Mesenchymal stem cell (in vitro differentiated cells and primary cell): Measurements from ENCODE around the gene PLEKHH1.

Experiments
- DNase-seq: peaks from one replicate; pipeline ENCODE4 v3.0.0-alpha.2; 2013
- H2AFZ ChIP-seq: one replicate; pipeline ENCODE4 v1.6.1; 2013; ENCODE audit warnings: low read depth, mild to moderate bottlenecking, control low read depth, inconsistent platforms, low read length, moderate library complexity
- H2AK5ac ChIP-seq: 2 replicates; pipeline ENCODE4 v1.6.1; 2013; ENCODE audit warnings: low read length, moderate library complexity, mild to moderate bottlenecking, inconsistent platforms; ENCODE audit not compliant: severe bottlenecking
- H2BK120ac ChIP-seq: one replicate; pipeline ENCODE4 v1.6.1; 2013; ENCODE audit warnings: low read depth, mild to moderate bottlenecking, inconsistent platforms, low read length, moderate library complexity
- H2BK12ac ChIP-seq, 2 experiments: one replicate each; pipeline ENCODE4 v1.6.1; 2013; ENCODE audit warnings: inconsistent platforms in 2 of 2, low read length in 2 of 2, mild to moderate bottlenecking in 2 of 2, moderate library complexity in 2 of 2, control low read depth in 1 of 2
- H2BK15ac ChIP-seq: one replicate; pipeline ENCODE4 v1.6.1; 2013; ENCODE audit warnings: mild to moderate bottlenecking, low read depth, inconsistent platforms; ENCODE audit not compliant: poor library complexity, severe bottlenecking
- H2BK5ac ChIP-seq: 2 replicates; pipeline ENCODE4 v1.6.1; 2013; ENCODE audit warnings: low read depth, mild to moderate bottlenecking, low read length, control low read depth, inconsistent platforms; ENCODE audit not compliant: poor library complexity, severe bottlenecking
- H3K14ac ChIP-seq, 2 experiments: one replicate each; pipeline ENCODE4 v1.6.1; 2013; ENCODE audit warnings: inconsistent platforms in 2 of 2, low read length in 2 of 2, control low read depth in 1 of 2, mild to moderate bottlenecking in 1 of 2, moderate library complexity in 1 of 2
- H3K18ac ChIP-seq, 2 experiments: one replicate each; pipeline ENCODE4 v1.6.1; 2013; ENCODE audit warnings: inconsistent platforms in 2 of 2, low read length in 2 of 2, control low read depth in 1 of 2, low read depth in 1 of 2, mild to moderate bottlenecking in 1 of 2
- H3K23ac ChIP-seq, 2 experiments: one replicate each; pipeline ENCODE4 v1.6.1; 2013; ENCODE audit warnings: inconsistent platforms in 2 of 2, low read length in 2 of 2, mild to moderate bottlenecking in 2 of 2, moderate library complexity in 2 of 2, control low read depth in 1 of 2
- H3K27ac ChIP-seq: 2 replicates; pipeline ENCODE4 v1.5.1; 2013; ENCODE audit warnings: mild to moderate bottlenecking, moderate library complexity, low read length, control low read depth, inconsistent platforms; ENCODE audit not compliant: poor library complexity, severe bottlenecking
- H3K27me3 ChIP-seq, 2 experiments: 2 replicates each; pipeline versions ENCODE4 v1.6.1 to v1.7.0; 2013; ENCODE audit warnings: low read length in 2 of 2, mild to moderate bottlenecking in 2 of 2, moderate library complexity in 2 of 2, control low read depth in 1 of 2, inconsistent platforms in 1 of 2; ENCODE audit not compliant: control insufficient read depth in 1 of 2, insufficient read depth in 1 of 2
- H3K36me3 ChIP-seq, 2 experiments: 2 replicates each; pipeline versions ENCODE4 v1.6.1 to v1.7.0; 2013; ENCODE audit warnings: low read length in 2 of 2, control low read depth in 1 of 2, inconsistent platforms in 1 of 2, low read depth in 1 of 2, mild to moderate bottlenecking in 1 of 2; ENCODE audit not compliant: insufficient read depth in 2 of 2, control insufficient read depth in 1 of 2
- H3K4ac ChIP-seq, 2 experiments: one replicate each; pipeline ENCODE4 v1.6.1; 2013; ENCODE audit warnings: inconsistent platforms in 2 of 2, low read length in 2 of 2, mild to moderate bottlenecking in 2 of 2, moderate library complexity in 2 of 2, control low read depth in 1 of 2, low read depth in 1 of 2
- H3K4me1 ChIP-seq: 2 replicates; pipeline ENCODE4 v1.6.1; 2013; ENCODE audit warnings: low read depth, low read length, control low read depth; ENCODE audit not compliant: control insufficient read depth, insufficient read depth
- H3K4me2 ChIP-seq: 2 replicates; pipeline ENCODE4 v1.6.1; 2013; ENCODE audit warnings: low read length, mild to moderate bottlenecking, inconsistent platforms; ENCODE audit not compliant: poor library complexity, severe bottlenecking
- H3K4me3 ChIP-seq, 2 experiments: 2 replicates each; pipeline versions ENCODE4 v1.5.1 to v1.7.0; 2013; ENCODE audit warnings: low read length in 2 of 2, mild to moderate bottlenecking in 2 of 2, control low read depth in 1 of 2, low read depth in 1 of 2; ENCODE audit not compliant: insufficient read depth in 1 of 2
- H3K79me1 ChIP-seq: replicated peaks from 2 replicates; pipeline ENCODE4 v1.6.1; 2013; ENCODE audit warnings: mild to moderate bottlenecking, control low read depth, low read length, inconsistent platforms; ENCODE audit not compliant: poor library complexity, severe bottlenecking
- H3K9ac ChIP-seq: 2 replicates; pipeline ENCODE4 v1.7.0; 2013; ENCODE audit warnings: mild to moderate bottlenecking, low read length, moderate library complexity
- H3K9me3 ChIP-seq: 2 replicates; pipeline ENCODE4 v1.7.0; 2013; ENCODE audit warnings: mild to moderate bottlenecking, low read length; ENCODE audit not compliant: control insufficient read depth
- H4K8ac ChIP-seq: one replicate; pipeline ENCODE4 v1.6.1; 2013; ENCODE audit warnings: inconsistent platforms, mild to moderate bottlenecking, low read length, moderate library complexity
- H4K91ac ChIP-seq: one replicate; pipeline ENCODE4 v1.6.1; 2013; ENCODE audit warnings: mild to moderate bottlenecking, low read length, inconsistent platforms
- WGBS: methylation state at CpG from one replicate; pipeline ENCODE4 v1.1.7; 2013; ENCODE audit warnings: mixed read lengths; 5-methylcytosine and 5-hydroxymethylcytosine counted together

PLEKHH1 gene

GRCh38 chr14:67544590-67544989, 11.5 kb downstream of the PLEKHH1 start:
- DNase-seq = no peak
- Histone ChIP-seq H2BK5ac (no peak overlapping the region), H3K27me3 (peaks cover 0 to 31% of the 10 kb centered on the region in 2 experiments), H2BK120ac (no peak overlapping the region), H3K9me3 (peaks cover 11% of the 10 kb centered on the region), H3K18ac (no peak overlapping the region), H2AFZ (no peak overlapping the region), H2BK12ac (no peak overlapping the region), H3K4me2 (no peak overlapping the region), H4K91ac (no peak overlapping the region), H3K14ac (no peak overlapping the region), H3K4me3 (no peak overlapping the region), H3K23ac (no peak overlapping the region), H3K4ac (no peak overlapping the region), H4K8ac (no peak overlapping the region), H3K4me1 (no peaks in the 10 kb centered on the region), H2BK15ac (no peak overlapping the region), H3K79me1 (peaks cover 2% of the 10 kb centered on the region), H2AK5ac (no peak overlapping the region), H3K36me3 (no peaks in the 10 kb centered on the region), H3K9ac (no peak overlapping the region), H3K27ac (no peak overlapping the region)
- no CpG with 5 or more reads among the region's 1 CpG for WGBS

GRCh38 chr14:67547224-67547780, 14.2 kb downstream of the PLEKHH1 start:
- no peak overlapping the region for H4K8ac ChIP-seq
- no peak overlapping the region for H2AFZ ChIP-seq
- no peak for DNase-seq
- peaks cover 11% of the 10 kb centered on the region for H3K9me3 ChIP-seq
- no peak overlapping the region for H3K18ac ChIP-seq
- H3K36me3 ChIP-seq = peaks cover 0 to 3% of the 10 kb centered on the region in 2 experiments
- no peak overlapping the region for H3K4me3 ChIP-seq
- H3K9ac ChIP-seq = no peak overlapping the region
- H2BK120ac ChIP-seq = no peak overlapping the region
- peaks cover 0 to 14% of the 10 kb centered on the region in 2 experiments for H3K27me3 ChIP-seq
- peak overlapping the region in 1 of 2 experiments; percentile 6 for H3K14ac ChIP-seq
- H2BK12ac ChIP-seq = no peak overlapping the region
- no peaks in the 10 kb centered on the region for H3K79me1 ChIP-seq
- H2BK15ac ChIP-seq = no peak overlapping the region
- no peak overlapping the region for H3K4me2 ChIP-seq
- H3K4ac ChIP-seq = no peak overlapping the region
- H3K4me1 ChIP-seq = no peaks in the 10 kb centered on the region
- H3K27ac ChIP-seq = no peak overlapping the region
- no peak overlapping the region for H4K91ac ChIP-seq
- H2AK5ac ChIP-seq = no peak overlapping the region
- H3K23ac ChIP-seq = no peak overlapping the region
- 92% methylated on average over 4 of the region's 5 CpGs for WGBS
- H2BK5ac ChIP-seq = no peak overlapping the region

GRCh38 chr14:67549734-67550133, 16.6 kb downstream of the PLEKHH1 start:
- no peak overlapping the region for H2BK15ac ChIP-seq
- H3K36me3 ChIP-seq = peaks cover 0 to 9% of the 10 kb centered on the region in 2 experiments
- no peaks in the 10 kb centered on the region for H3K4me1 ChIP-seq
- peaks cover 0 to 29% of the 10 kb centered on the region in 2 experiments for H3K27me3 ChIP-seq
- no peak overlapping the region for H4K91ac ChIP-seq
- H2AFZ ChIP-seq = no peak overlapping the region
- DNase-seq = no peak
- H3K18ac ChIP-seq = no peak overlapping the region
- no peaks in the 10 kb centered on the region for H3K79me1 ChIP-seq
- H2BK5ac ChIP-seq = no peak overlapping the region
- no peak overlapping the region for H3K9ac ChIP-seq
- no peak overlapping the region for H3K14ac ChIP-seq
- H3K23ac ChIP-seq = no peak overlapping the region
- no peak overlapping the region for H3K27ac ChIP-seq
- no peak overlapping the region for H2BK12ac ChIP-seq
- H3K9me3 ChIP-seq = peaks cover 5% of the 10 kb centered on the region
- H2BK120ac ChIP-seq = no peak overlapping the region
- no peak overlapping the region for H2AK5ac ChIP-seq
- no peak overlapping the region for H3K4me3 ChIP-seq
- no peak overlapping the region for H3K4ac ChIP-seq
- WGBS = 88% methylated on average over 3 of the region's 4 CpGs
- H3K4me2 ChIP-seq = no peak overlapping the region
- no peak overlapping the region for H4K8ac ChIP-seq

GRCh38 chr14:67551123-67551522, 18.0 kb downstream of the PLEKHH1 start:
- H2BK120ac ChIP-seq = no peak overlapping the region
- H3K4ac ChIP-seq = no peak overlapping the region
- no peak overlapping the region for H4K8ac ChIP-seq
- no peak overlapping the region for H2BK15ac ChIP-seq
- H3K27ac ChIP-seq = no peak overlapping the region
- no peaks in the 10 kb centered on the region for H3K4me1 ChIP-seq
- DNase-seq = no peak
- H3K23ac ChIP-seq = no peak overlapping the region
- no peak overlapping the region for H2BK5ac ChIP-seq
- H3K79me1 ChIP-seq = no peaks in the 10 kb centered on the region
- H3K9ac ChIP-seq = no peak overlapping the region
- no peak overlapping the region for H3K18ac ChIP-seq
- H2BK12ac ChIP-seq = no peak overlapping the region
- WGBS = 95% methylated on average over 2 of the region's 3 CpGs
- peaks cover 0 to 29% of the 10 kb centered on the region in 2 experiments for H3K27me3 ChIP-seq
- H3K4me2 ChIP-seq = no peak overlapping the region
- peaks cover 0 to 9% of the 10 kb centered on the region in 2 experiments for H3K36me3 ChIP-seq
- H3K4me3 ChIP-seq = no peak overlapping the region
- H3K14ac ChIP-seq = no peak overlapping the region
- no peaks in the 10 kb centered on the region for H3K9me3 ChIP-seq
- no peak overlapping the region for H2AK5ac ChIP-seq
- H4K91ac ChIP-seq = no peak overlapping the region
- no peak overlapping the region for H2AFZ ChIP-seq
